OCI-LY1 (cell line): ENCODE results near the gene NPIPB2.
"Not testable (repeated sequence)": the region's sequence is repeated elsewhere in the genome, so short reads cannot be mapped to it uniquely, and the experiment has no call there.

Source experiments
- H2AFZ ChIP-seq: fragments of 200-600 bp; sonication (generic), shearing (Covaris generic); 2 replicates; pipeline ENCODE4 v1.6.0; 2014; ENCODE audit warnings: antibody characterized with exemption, mild to moderate bottlenecking, low read length
- H3F3A ChIP-seq: fragments of 200-600 bp; sonication (generic), shearing (Covaris generic); 2 replicates; pipeline ENCODE4 v1.6.0; 2014; ENCODE audit warnings: mild to moderate bottlenecking, antibody characterized with exemption, low read length, moderate library complexity; ENCODE audit not compliant: insufficient read depth
- H3K27ac ChIP-seq: fragments of 200-600 bp; sonication (generic); 2 replicates; pipeline ENCODE4 v1.5.1; 2014; ENCODE audit warnings: low read length, mixed run types, mild to moderate bottlenecking, low read depth; ENCODE audit not compliant: poor library complexity, severe bottlenecking
- H3K27me3 ChIP-seq: fragments of 200-600 bp; sonication (generic); 2 replicates; pipeline ENCODE4 v1.6.0; 2014; ENCODE audit warnings: antibody characterized with exemption, mild to moderate bottlenecking, low read length, moderate library complexity; ENCODE audit not compliant: insufficient read depth
- H3K36me3 ChIP-seq: fragments of 200-600 bp; sonication (generic); 2 replicates; pipeline ENCODE4 v1.6.1; 2014; ENCODE audit warnings: mild to moderate bottlenecking, antibody characterized with exemption, low read length, moderate library complexity, mixed read lengths; ENCODE audit not compliant: insufficient read depth
- H3K4me1 ChIP-seq: fragments of 200-600 bp; sonication (generic); 2 replicates; pipeline ENCODE4 v1.5.1; 2014; ENCODE audit warnings: mild to moderate bottlenecking, low read length, moderate library complexity; ENCODE audit not compliant: insufficient read depth, severe bottlenecking
- H3K4me2 ChIP-seq: fragments of 200-600 bp; sonication (generic), shearing (Covaris generic); 2 replicates; pipeline ENCODE4 v1.6.1; 2014; ENCODE audit warnings: low read length
- H3K4me3 ChIP-seq: fragments of 200-600 bp; sonication (generic); 2 replicates; pipeline ENCODE4 v1.5.1; 2014; ENCODE audit warnings: low read length, low read depth, mild to moderate bottlenecking, mixed read lengths; ENCODE audit not compliant: poor library complexity, severe bottlenecking
- H3K79me2 ChIP-seq: fragments of 200-600 bp; shearing (Covaris generic); 2 replicates; pipeline ENCODE4 v1.6.1; 2016; ENCODE audit warnings: mixed run types, low read length, mixed read lengths; ENCODE audit not compliant: insufficient read depth
- H3K9ac ChIP-seq: fragments of 200-600 bp; sonication (generic), shearing (Covaris generic); 2 replicates; pipeline ENCODE4 v1.6.1; 2014; ENCODE audit warnings: mild to moderate bottlenecking, low read length, mixed read lengths
- H3K9me2 ChIP-seq: fragments of 200-600 bp; sonication (generic), shearing (Covaris generic); 2 replicates; pipeline ENCODE4 v1.6.1; 2014; ENCODE audit warnings: low read depth, mild to moderate bottlenecking, low read length, mixed read lengths
- H3K9me3 ChIP-seq: fragments of 200-600 bp; shearing (Covaris generic); 2 replicates; pipeline ENCODE4 v1.6.1; 2014; ENCODE audit warnings: low read length, mixed read lengths
- H4K20me1 ChIP-seq: fragments of 200-600 bp; sonication (generic), shearing (Covaris generic); 2 replicates; pipeline ENCODE4 v1.6.0; 2016; ENCODE audit warnings: mild to moderate bottlenecking, low read length; ENCODE audit not compliant: insufficient read depth
- EZH2 ChIP-seq: fragments of 200-600 bp; sonication (generic), shearing (Covaris generic); IDR thresholded peaks from 2 replicates; pipeline ENCODE4 v1.8.0; 2017; ENCODE audit warnings: borderline replicate concordance, mixed run types, mild to moderate bottlenecking, antibody characterized with exemption, low read length, moderate library complexity, mixed read lengths
- TF ChIP-seq, protein P1 (sequence below): fragments of 200-600 bp; sonication (generic), shearing (Covaris generic); IDR thresholded peaks from 2 replicates; pipeline ENCODE4 v1.5.1; 2017; ENCODE audit warnings: mild to moderate bottlenecking, antibody characterized with exemption, low read length, moderate library complexity, mixed read lengths

The NPIPB2 gene

GRCh38 chr16:11976850-11977375 lies 35.1 kb upstream of the NPIPB2 start:
- Histone ChIP-seq H4K20me1 (no peaks in the 10 kb centered on the region), H2AFZ (no peak overlapping the region), H3K4me1 (peaks cover 55% of the 10 kb centered on the region), H3K36me3 (0 out of 2 replicates have a peak, but pooled peaks cover 5% of the 10 kb centered on the region), H3K9me2 (no peaks in the 10 kb centered on the region), H3K27ac (peak overlapping the region; percentile 48), H3F3A (0 out of 2 replicates have a peak, but pooled peaks cover 3% of the 10 kb centered on the region), H3K79me2 (peaks cover 49% of the 10 kb centered on the region), H3K27me3 (no peaks in the 10 kb centered on the region), H3K9ac (peak overlapping the region; percentile 96), H3K9me3 (no peaks in the 10 kb centered on the region), H3K4me3 (peak overlapping the region; percentile 98), H3K4me2 (peak overlapping the region; percentile 95)
- TF ChIP-seq, protein P1, sequence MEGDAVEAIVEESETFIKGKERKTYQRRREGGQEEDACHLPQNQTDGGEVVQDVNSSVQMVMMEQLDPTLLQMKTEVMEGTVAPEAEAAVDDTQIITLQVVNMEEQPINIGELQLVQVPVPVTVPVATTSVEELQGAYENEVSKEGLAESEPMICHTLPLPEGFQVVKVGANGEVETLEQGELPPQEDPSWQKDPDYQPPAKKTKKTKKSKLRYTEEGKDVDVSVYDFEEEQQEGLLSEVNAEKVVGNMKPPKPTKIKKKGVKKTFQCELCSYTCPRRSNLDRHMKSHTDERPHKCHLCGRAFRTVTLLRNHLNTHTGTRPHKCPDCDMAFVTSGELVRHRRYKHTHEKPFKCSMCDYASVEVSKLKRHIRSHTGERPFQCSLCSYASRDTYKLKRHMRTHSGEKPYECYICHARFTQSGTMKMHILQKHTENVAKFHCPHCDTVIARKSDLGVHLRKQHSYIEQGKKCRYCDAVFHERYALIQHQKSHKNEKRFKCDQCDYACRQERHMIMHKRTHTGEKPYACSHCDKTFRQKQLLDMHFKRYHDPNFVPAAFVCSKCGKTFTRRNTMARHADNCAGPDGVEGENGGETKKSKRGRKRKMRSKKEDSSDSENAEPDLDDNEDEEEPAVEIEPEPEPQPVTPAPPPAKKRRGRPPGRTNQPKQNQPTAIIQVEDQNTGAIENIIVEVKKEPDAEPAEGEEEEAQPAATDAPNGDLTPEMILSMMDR: no peak
- no peak for TF ChIP-seq EZH2

GRCh38 chr16:11973070-11973469 lies 31.2 kb upstream of the NPIPB2 start:
- H3K27me3 ChIP-seq: no peaks in the 10 kb centered on the region
- no peak overlapping the region for H3K4me2 ChIP-seq
- no peaks in the 10 kb centered on the region for H4K20me1 ChIP-seq
- TF ChIP-seq EZH2: no peak
- TF ChIP-seq, protein P1: no peak
- no peaks in the 10 kb centered on the region for H3K9me3 ChIP-seq
- H3K79me2 ChIP-seq: peaks cover 14% of the 10 kb centered on the region
- H2AFZ ChIP-seq: no peak overlapping the region
- no peaks in the 10 kb centered on the region for H3K9me2 ChIP-seq
- peaks cover 31% of the 10 kb centered on the region for H3K4me1 ChIP-seq
- H3K36me3 ChIP-seq: peaks cover 17% of the 10 kb centered on the region; the same call in 1 of the 2 replicates
- H3K9ac ChIP-seq: no peak overlapping the region
- no peak overlapping the region for H3K4me3 ChIP-seq
- 0 out of 2 replicates have a peak, but pooled peaks cover 3% of the 10 kb centered on the region for H3F3A ChIP-seq
- H3K27ac ChIP-seq: no peak overlapping the region

- Histone ChIP-seq H3K79me2 (peaks cover 4% of the 10 kb centered on the region), H3K36me3 (peaks cover 17% of the 10 kb centered on the region; the same call in 1 of the 2 replicates), H2AFZ (no peak overlapping the region), H3K27me3 (no peaks in the 10 kb centered on the region), H3K4me3 (no peak overlapping the region), H3K9me2 (no peaks in the 10 kb centered on the region), H3K9ac (no peak overlapping the region), H3K27ac (no peak overlapping the region), H3F3A (0 out of 2 replicates have a peak, but pooled peaks cover 3% of the 10 kb centered on the region), H3K9me3 (no peaks in the 10 kb centered on the region), H3K4me1 (peaks cover 32% of the 10 kb centered on the region), H3K4me2 (no peak overlapping the region), H4K20me1 (no peaks in the 10 kb centered on the region)
- TF ChIP-seq EZH2: no peak
- TF ChIP-seq, protein P1: peak; percentile 34; the same call in 1 of the 2 replicates
Observed at GRCh38 chr16:11972128-11972527, 30.3 kb upstream of the NPIPB2 start.

- H3K36me3 ChIP-seq: peaks cover 17% of the 10 kb centered on the region; the same call in 1 of the 2 replicates
- H3K79me2 ChIP-seq, H3K4me2 ChIP-seq, H3K4me3 ChIP-seq, H3K9me3 ChIP-seq, H3K9ac ChIP-seq, H3K27me3 ChIP-seq, H4K20me1 ChIP-seq, H3F3A ChIP-seq, H3K9me2 ChIP-seq, H2AFZ ChIP-seq, H3K27ac ChIP-seq: not testable (repeated sequence)
- H3K4me1 ChIP-seq: peaks cover 42% of the 10 kb centered on the region
Observed at GRCh38 chr16:11970292-11970691, 28.4 kb upstream of the NPIPB2 start.
